Stomach (tissue), 19 donors: ENCODE measurements around the gene OR5A1. TPM values are rescaled to one million over a fixed set of nuclear protein-coding genes. Genes with fewer than 3 reads are reported as not detected.

ENCODE experiments used
- DNase-seq, 2 donors: peaks; one replicate each; pipeline versions ENCODE4 v3.0.0 to v3.0.0-alpha.2; 2013 to 2019
- H3K27ac ChIP-seq, 5 donors: fragments of 200-600 bp in 4 of 5; sonication (generic) in 4 of 5; one replicate each; pipeline ENCODE4 v1.5.1; 2013 to 2019; ENCODE audit warnings: mild to moderate bottlenecking in 1 of 5, moderate library complexity in 1 of 5
- H3K27me3 ChIP-seq, 3 donors: fragments of 200-600 bp; sonication (generic); one replicate each; pipeline ENCODE4 v1.5.1; 2017 to 2019; ENCODE audit warnings: mixed run types in 1 of 3
- H3K36me3 ChIP-seq, 4 donors: fragments of 200-600 bp; sonication (generic); 1 replicate in 3 of 4; 2 replicates in 1 of 4; pipeline ENCODE4 v1.5.1; 2016 to 2019
- H3K4me1 ChIP-seq, 4 donors: fragments of 200-600 bp; sonication (generic); one replicate each; pipeline ENCODE4 v1.5.1; 2016 to 2019
- H3K4me3 ChIP-seq, 4 donors: fragments of 200-600 bp; sonication (generic) in 3 of 4; one replicate each; pipeline ENCODE4 v1.5.1; 2016 to 2019; ENCODE audit warnings: mild to moderate bottlenecking in 1 of 4
- H3K9me3 ChIP-seq, 4 donors: fragments of 200-600 bp; sonication (generic); one replicate each; pipeline ENCODE4 v1.5.1; 2016 to 2019
- CTCF ChIP-seq, 7 experiments: fragments of 450-650 bp in 4 of 7; fragments of 200-600 bp in 3 of 7; sonication (generic) in 3 of 7; IDR thresholded peaks; one replicate each; pipeline ENCODE4 v1.5.1; 2016 to 2019; ENCODE audit warnings: antibody characterized with exemption in 7 of 7, control low read depth in 2 of 7, mild to moderate bottlenecking in 1 of 7
- EP300 ChIP-seq: sonication (generic); formaldehyde crosslinking; IDR thresholded peaks from one replicate; pipeline ENCODE4 v1.6.1; 2017; ENCODE audit warnings: antibody characterized with exemption
- POLR2A ChIP-seq, 4 donors: fragments of 450-650 bp; IDR thresholded peaks; one replicate each; pipeline ENCODE4 v1.6.1; 2016; ENCODE audit warnings: antibody characterized with exemption in 4 of 4, control low read depth in 2 of 4, mild to moderate bottlenecking in 1 of 4, moderate library complexity in 1 of 4
- POLR2AphosphoS5 ChIP-seq, 3 donors: sonication (generic); formaldehyde crosslinking; IDR thresholded peaks; one replicate each; pipeline ENCODE4 v1.6.1; 2016; ENCODE audit warnings: antibody characterized with exemption in 3 of 3
- WGBS, 5 donors: extraction: QIAGEN DNeasy Blood & Tissue Kit in 3 of 5; methylation state at CpG; one replicate each; pipeline versions ENCODE4 v1.1.5 to v1.1.7; 2013 to 2018; 5-methylcytosine and 5-hydroxymethylcytosine counted together
- intact Hi-C: fragments of 100-400 bp; cut with DNase I; formaldehyde crosslinking; loops from one replicate; pipeline ENCODE4 v1.15.1; 2023; ENCODE audit warnings: low total_unique reads
- long read RNA-seq, 10 donors: transcript quantifications; one replicate each; lab custom pipeline, GENCODE V29; 2026
- polyA plus RNA-seq, 3 donors: library from polyadenylated mRNA; stranded (reverse); fragments of 200-250 nt; gene quantifications; one replicate each; pipeline ENCODE4 v1.2.3, GENCODE V29; 2013
- total RNA-seq, 5 donors: library from RNA; depleted of rRNA; stranded (reverse); fragments of >200 nt; gene quantifications; one replicate each; pipeline versions ENCODE4 v1.1.0 to v1.2.3, GENCODE V29; 2014 to 2016
- donor health status: healthy with polysubstance abuse.
- donor health status: Bipolar disorder and iron deficiency.
- donor health status: healthy.

OR5A1 gene
- not detected for total RNA-seq
- polyA plus RNA-seq = not detected
- long read RNA-seq, donor 1 = 0 reads
- long read RNA-seq, donor 2 = 0 reads
- long read RNA-seq, donor 3 = 0 reads
- long read RNA-seq, donor 4 = 0 reads
- long read RNA-seq, donor 5 = 0 reads
- long read RNA-seq, donor 6 = 0 reads
- long read RNA-seq, donor 7, partial matches to known transcripts = 0 of 1 reads
- long read RNA-seq, donor 7, other reads (novel, unspliced or antisense) = 0 of 1 reads
- long read RNA-seq, donor 8 = 0 reads
- long read RNA-seq, donor 9, partial matches to known transcripts = 0 of 2 reads
- long read RNA-seq, donor 9, other reads (novel, unspliced or antisense) = 0 of 2 reads
- long read RNA-seq, donor 10 = 0 reads

- H3K4me3 ChIP-seq = no peak within 1 kb of the TSS
- H3K9me3 ChIP-seq = no peaks in the 10 kb centered on the region
- H3K27ac ChIP-seq = no peak within 1 kb of the TSS
- 50 to 83% (median 78%) methylated on average over 3 of the region's 3 CpGs for WGBS, 5 donors
- no peaks in the 10 kb centered on the region for H3K36me3 ChIP-seq
- TF ChIP-seq EP300 = no peak
- no peak for TF ChIP-seq POLR2AphosphoS5 (IDR thresholded peaks at IDR 0.05)
- TF ChIP-seq POLR2A (IDR thresholded peaks at IDR 0.05) = no peak
- TF ChIP-seq CTCF (IDR thresholded peaks at IDR 0.05) = no peak
- no peaks in the 10 kb centered on the region for H3K4me1 ChIP-seq
- intact Hi-C loops = no loop called here
- no peaks in the 10 kb centered on the region for H3K27me3 ChIP-seq
- no peak for DNase-seq
Observed at GRCh38 chr11:59436169-59436568, at the start of gene OR5A1. Gene OR5A1 (plus strand): TSS chr11:59436469. CDS start chr11:59443169, 6,700 bp downstream.

- no peaks in the 10 kb centered on the region for H3K27me3 ChIP-seq
- H3K36me3 ChIP-seq = no peaks in the 10 kb centered on the region
- no peak for TF ChIP-seq POLR2A (IDR thresholded peaks at IDR 0.05)
- no peak for TF ChIP-seq CTCF (IDR thresholded peaks at IDR 0.05)
- no peak for TF ChIP-seq POLR2AphosphoS5 (IDR thresholded peaks at IDR 0.05)
- no peak for TF ChIP-seq EP300
- intact Hi-C loops = no loop called here
- no peak overlapping the region for H3K4me3 ChIP-seq
- DNase-seq = no peak
- H3K9me3 ChIP-seq = no peaks in the 10 kb centered on the region
- H3K27ac ChIP-seq = no peak overlapping the region
- H3K4me1 ChIP-seq = no peaks in the 10 kb centered on the region
Observed at GRCh38 chr11:59394186-59394585, 42.1 kb upstream of the OR5A1 start.

DNA sequence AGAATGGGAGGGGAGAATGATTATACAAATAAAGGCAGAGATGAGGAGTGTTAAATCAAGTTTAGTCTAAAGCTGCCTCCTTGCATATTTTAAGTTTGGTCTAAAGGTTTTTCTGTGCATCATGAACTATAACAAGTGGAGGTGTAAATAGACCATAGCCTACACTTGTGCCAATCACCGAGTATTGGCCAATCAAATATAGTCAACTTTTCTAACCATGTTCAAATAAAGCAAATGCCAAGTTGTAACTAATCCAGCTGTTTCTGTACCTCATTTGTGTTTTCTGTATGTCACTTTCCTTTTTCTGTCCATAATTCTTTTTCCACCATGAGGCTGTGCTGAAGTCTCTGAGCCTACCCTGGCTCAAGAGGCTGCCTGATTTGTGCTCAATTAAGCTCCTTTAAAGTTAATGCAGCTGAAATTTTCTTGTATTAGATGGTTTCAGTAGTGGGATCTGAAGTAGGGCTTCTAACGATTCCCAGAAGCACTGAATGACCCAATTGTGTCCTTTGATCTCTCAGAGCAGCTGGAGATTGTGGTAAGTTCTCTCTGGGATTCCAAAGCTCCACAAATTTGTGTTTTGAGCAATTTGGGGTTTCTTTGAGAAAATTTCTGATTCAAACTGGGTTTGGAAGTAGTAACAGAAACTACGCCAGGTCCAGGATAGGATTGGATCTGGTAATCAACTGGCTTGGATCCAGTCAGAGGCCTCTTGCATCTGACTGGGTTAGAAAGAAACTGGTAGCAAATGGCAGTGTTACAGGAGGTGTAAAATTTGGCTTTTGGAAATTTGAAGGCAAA is 35.6 kb upstream of the OR5A1 start:
- intact Hi-C loops = no loop called here

GRCh38 chr11:59401262-59401552 is 35.1 kb upstream of the OR5A1 start:
- 55 to 68% (median 66%) methylated on average over 2 of the region's 2 CpGs for WGBS, 5 donors
- DNase-seq = no peak
- H3K27ac ChIP-seq = no peak overlapping the region

More for the DNA sequence above, 35.6 kb upstream of the OR5A1 start:
- no peak overlapping the region for H3K27ac ChIP-seq
- H3K36me3 ChIP-seq = no peaks in the 10 kb centered on the region
- TF ChIP-seq EP300 (no peak), POLR2A (IDR thresholded peaks at IDR 0.05) (no peak), POLR2AphosphoS5 (IDR thresholded peaks at IDR 0.05) (no peak), CTCF (IDR thresholded peaks at IDR 0.05) (no peak)
- H3K9me3 ChIP-seq = peaks cover 0 to 13% (median 6%) of the 10 kb centered on the region in 4 donors
- no peak for DNase-seq
- no peak overlapping the region for H3K4me3 ChIP-seq
- H3K4me1 ChIP-seq = no peaks in the 10 kb centered on the region
- no peaks in the 10 kb centered on the region for H3K27me3 ChIP-seq
- WGBS, 5 donors = 60 to 78% (median 71%) methylated on average over 3 of the region's 3 CpGs

More at GRCh38 chr11:59401262-59401552, 35.1 kb upstream of the OR5A1 start:
- Histone ChIP-seq H3K27me3 (no peaks in the 10 kb centered on the region), H3K36me3 (no peaks in the 10 kb centered on the region), H3K4me3 (no peak overlapping the region), H3K9me3 (peaks cover 0 to 13% (median 6%) of the 10 kb centered on the region in 4 donors), H3K4me1 (no peaks in the 10 kb centered on the region)
- intact Hi-C loops = no loop called here
- TF ChIP-seq CTCF (IDR thresholded peaks at IDR 0.05) = no peak
- TF ChIP-seq POLR2AphosphoS5 (IDR thresholded peaks at IDR 0.05) = no peak
- TF ChIP-seq POLR2A (IDR thresholded peaks at IDR 0.05) = no peak
- TF ChIP-seq EP300 = no peak
